Mammary epithelial cell (primary cell): Measurements from ENCODE around the gene CYFIP2.

ENCODE experiments used
- CTCF ChIP-seq, 2 donors: IDR thresholded peaks in 1 of 2; conservative IDR thresholded peaks in 1 of 2; 2 replicates each; pipeline ENCODE4 v1.5.1; 2011 to 2012; ENCODE audit warnings: inconsistent platforms in 2 of 2, low read length in 2 of 2, mild to moderate bottlenecking in 2 of 2, control low read depth in 1 of 2, low read depth in 1 of 2; ENCODE audit not compliant: insufficient read depth in 1 of 2; ENCODE audit errors: extremely low read depth in 1 of 2
- EZH2 ChIP-seq: IDR thresholded peaks from 2 replicates; pipeline ENCODE4 v1.6.1; 2012; ENCODE audit warnings: low read length, inconsistent platforms, borderline replicate concordance

GRCh38 chr5:157366741-157367674 is 101.1 kb downstream of the CYFIP2 start:
- TF ChIP-seq CTCF (conservative IDR thresholded peaks at IDR 0.05 in 1 of 2, IDR thresholded peaks at IDR 0.05 in 1 of 2; ENCODE audit: extremely low read depth in 1 of 2, insufficient read depth in 1 of 2, low read depth in 1 of 2, low read length in 2 of 2) (peak; percentile 25 to 28), EZH2 (no peak)
